ENCODE results near the gene EID3. TPM values are rescaled to one million over a fixed set of nuclear protein-coding genes. Genes with fewer than 3 reads are reported as not detected.

Gene EID3
- total RNA-seq, 1 experiment from 2014 or later, result 3.2 TPM

DNA sequence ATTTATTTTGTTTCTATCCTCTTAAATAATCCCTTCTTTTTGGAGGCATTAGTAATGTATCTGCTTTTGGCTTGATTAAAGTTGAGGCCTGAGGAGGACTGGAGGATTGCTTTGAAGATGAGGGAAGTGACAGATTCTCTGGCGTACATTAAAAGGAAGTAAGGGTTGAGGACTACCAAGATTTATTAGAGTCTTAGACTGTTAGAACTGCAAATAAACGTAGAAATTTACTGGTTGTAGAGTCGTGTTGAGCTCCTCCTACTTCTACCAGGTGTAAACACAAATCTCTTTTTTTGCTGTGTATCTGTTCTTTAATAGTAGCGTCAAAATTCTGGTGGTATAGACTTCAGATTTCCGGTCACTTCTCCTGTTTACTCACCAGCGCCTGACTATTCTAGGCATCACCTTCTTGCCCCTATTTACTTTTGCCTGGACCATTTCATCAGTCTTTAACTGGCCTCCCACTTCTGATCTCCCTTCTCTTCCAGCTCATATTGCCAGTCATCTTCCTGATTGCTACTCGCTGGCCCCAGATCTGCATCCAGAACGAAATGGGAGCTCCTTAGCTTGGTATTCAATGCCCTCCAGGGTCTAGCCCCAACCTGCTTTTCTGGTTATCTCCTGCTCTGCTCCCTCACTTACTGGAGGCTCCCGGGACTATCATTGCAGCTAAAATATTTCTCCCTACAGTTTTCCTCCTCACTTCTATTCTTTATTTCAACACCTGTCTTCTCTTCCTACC is 8.4 kb upstream of the EID3 start:
- H3K4me3 Mint-ChIP-seq (ENCODE audit: unreplicated experiment), result peak overlapping the region; percentile 46
- H3K9me3 Mint-ChIP-seq (ENCODE audit: unreplicated experiment), result no peaks in the 10 kb centered on the region
- DNase-seq, result peak; percentile 38 to 54
- H3K36me3 Mint-ChIP-seq (ENCODE audit: insufficient read depth, unreplicated experiment), result peaks cover 67% of the 10 kb centered on the region
- Histone ChIP-seq H3K4me3 (ENCODE audit: low read depth, low read length) (no peak overlapping the region), H3K9me3 (no peaks in the 10 kb centered on the region), H3K36me3 (ENCODE audit: control insufficient read depth, insufficient read depth, low read length) (no peaks in the 10 kb centered on the region; the same call in 1 of the 2 replicates), H3K4me1 (peaks cover 26% of the 10 kb centered on the region), H3K27me3 (replicated peaks; ENCODE audit: control insufficient read depth, insufficient read depth, low read length) (no peaks in the 10 kb centered on the region)
- ChIA-PET CTCF (interaction anchor here (0.7 kb wide), 1 partner anchor 157 kb away, joined by 3 read pairs; the partner anchor contains the start of gene NFYB), POLR2A (no interaction called here)
- H3K27ac Mint-ChIP-seq (ENCODE audit: unreplicated experiment), result peak overlapping the region; percentile 50
- H3K27me3 Mint-ChIP-seq (ENCODE audit: insufficient read depth, unreplicated experiment), result no peaks in the 10 kb centered on the region
- peaks cover 22% of the 10 kb centered on the region for H3K4me1 Mint-ChIP-seq (ENCODE audit: low read depth, unreplicated experiment)
- intact Hi-C loops (cut with micrococcal nuclease; ENCODE audit: unreplicated experiment), result loop anchor here (1.0 kb wide), 1 partner anchor 94 kb away; no protein-coding TSS in a partner anchor
- BruUV-seq (replicated peaks), result no TSS peak
- TF ChIP-seq, protein P1, sequence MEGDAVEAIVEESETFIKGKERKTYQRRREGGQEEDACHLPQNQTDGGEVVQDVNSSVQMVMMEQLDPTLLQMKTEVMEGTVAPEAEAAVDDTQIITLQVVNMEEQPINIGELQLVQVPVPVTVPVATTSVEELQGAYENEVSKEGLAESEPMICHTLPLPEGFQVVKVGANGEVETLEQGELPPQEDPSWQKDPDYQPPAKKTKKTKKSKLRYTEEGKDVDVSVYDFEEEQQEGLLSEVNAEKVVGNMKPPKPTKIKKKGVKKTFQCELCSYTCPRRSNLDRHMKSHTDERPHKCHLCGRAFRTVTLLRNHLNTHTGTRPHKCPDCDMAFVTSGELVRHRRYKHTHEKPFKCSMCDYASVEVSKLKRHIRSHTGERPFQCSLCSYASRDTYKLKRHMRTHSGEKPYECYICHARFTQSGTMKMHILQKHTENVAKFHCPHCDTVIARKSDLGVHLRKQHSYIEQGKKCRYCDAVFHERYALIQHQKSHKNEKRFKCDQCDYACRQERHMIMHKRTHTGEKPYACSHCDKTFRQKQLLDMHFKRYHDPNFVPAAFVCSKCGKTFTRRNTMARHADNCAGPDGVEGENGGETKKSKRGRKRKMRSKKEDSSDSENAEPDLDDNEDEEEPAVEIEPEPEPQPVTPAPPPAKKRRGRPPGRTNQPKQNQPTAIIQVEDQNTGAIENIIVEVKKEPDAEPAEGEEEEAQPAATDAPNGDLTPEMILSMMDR (IDR thresholded peaks at IDR 0.05; ENCODE audit: insufficient read depth in 1 of 2, low read depth in 1 of 2, low read length in 1 of 2, severe bottlenecking in 1 of 2, unreplicated experiment in 1 of 2), result no peak

DNA sequence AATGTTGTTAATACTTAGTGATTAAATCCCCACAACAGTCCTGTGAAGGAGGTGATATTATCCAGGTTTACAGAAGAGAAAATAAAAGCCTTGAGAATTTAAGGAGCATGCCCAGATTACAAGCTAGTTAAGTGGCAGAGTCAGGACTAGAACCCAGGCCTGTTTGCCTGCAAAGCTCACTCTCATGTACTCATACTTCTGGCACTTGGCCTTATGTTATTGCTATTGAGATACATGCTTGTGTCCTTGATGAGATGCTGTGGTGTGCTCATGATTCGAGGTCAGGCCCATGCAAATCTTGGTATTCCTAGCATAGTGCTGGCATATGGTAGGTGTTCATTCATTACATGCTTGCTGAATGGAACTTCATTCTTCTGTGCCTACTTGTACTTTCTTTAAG is 7.6 kb upstream of the EID3 start:
- no peaks in the 10 kb centered on the region for H3K27me3 Mint-ChIP-seq (ENCODE audit: insufficient read depth, unreplicated experiment)
- peaks cover 76% of the 10 kb centered on the region for H3K36me3 Mint-ChIP-seq (ENCODE audit: insufficient read depth, unreplicated experiment)
- H3K4me3 ChIP-seq (ENCODE audit: low read depth, low read length), result no peak overlapping the region
- no peaks in the 10 kb centered on the region; the same call in 1 of the 2 replicates for H3K36me3 ChIP-seq (ENCODE audit: control insufficient read depth, insufficient read depth, low read length)
- peaks cover 30% of the 10 kb centered on the region for H3K4me1 ChIP-seq
- intact Hi-C loops (cut with micrococcal nuclease; ENCODE audit: unreplicated experiment), result loop anchor here (1.0 kb wide), 1 partner anchor 8 kb away; no protein-coding TSS in a partner anchor
- no peaks in the 10 kb centered on the region for H3K9me3 Mint-ChIP-seq (ENCODE audit: unreplicated experiment)
- TF ChIP-seq, protein P1 (IDR thresholded peaks at IDR 0.05; ENCODE audit: insufficient read depth in 1 of 2, low read depth in 1 of 2, low read length in 1 of 2, severe bottlenecking in 1 of 2, unreplicated experiment in 1 of 2), result no peak
- BruUV-seq (replicated peaks), result no TSS peak
- peak overlapping the region; percentile 46 for H3K4me3 Mint-ChIP-seq (ENCODE audit: unreplicated experiment)
- DNase-seq, result no peak
- ChIA-PET CTCF (interaction anchor here (1.1 kb wide), 1 partner anchor 9 kb away, joined by 4 read pairs; no protein-coding TSS in a partner anchor), POLR2A (interaction anchor here (1.1 to 1.7 kb wide), 2 partner anchors 7 to 9 kb away, joined by 4 to 6 read pairs; no protein-coding TSS in a partner anchor)
- no peaks in the 10 kb centered on the region for H3K27me3 ChIP-seq (replicated peaks; ENCODE audit: control insufficient read depth, insufficient read depth, low read length)
- H3K27ac Mint-ChIP-seq (ENCODE audit: unreplicated experiment), result peak overlapping the region; percentile 50
- no peaks in the 10 kb centered on the region for H3K9me3 ChIP-seq
- peaks cover 27% of the 10 kb centered on the region for H3K4me1 Mint-ChIP-seq (ENCODE audit: low read depth, unreplicated experiment)

GRCh38 chr12:104296718-104297117 is 6.8 kb upstream of the EID3 start:
- ChIA-PET POLR2A (interaction anchor here (1.1 to 1.7 kb wide), 2 partner anchors 8 to 10 kb away, joined by 4 to 6 read pairs; no protein-coding TSS in a partner anchor), CTCF (interaction anchor here (1.1 kb wide), 1 partner anchor 10 kb away, joined by 4 read pairs; no protein-coding TSS in a partner anchor)
- peaks cover 30% of the 10 kb centered on the region for H3K4me1 ChIP-seq
- Mint-ChIP-seq H3K27me3 (ENCODE audit: insufficient read depth, unreplicated experiment) (no peaks in the 10 kb centered on the region), H3K4me3 (ENCODE audit: unreplicated experiment) (no peak overlapping the region), H3K27ac (ENCODE audit: unreplicated experiment) (no peak overlapping the region), H3K9me3 (ENCODE audit: unreplicated experiment) (no peaks in the 10 kb centered on the region), H3K36me3 (ENCODE audit: insufficient read depth, unreplicated experiment) (peaks cover 78% of the 10 kb centered on the region), H3K4me1 (ENCODE audit: low read depth, unreplicated experiment) (peaks cover 27% of the 10 kb centered on the region)
- H3K4me3 ChIP-seq (ENCODE audit: low read depth, low read length), result no peak overlapping the region
- no peaks in the 10 kb centered on the region; the same call in 1 of the 2 replicates for H3K36me3 ChIP-seq (ENCODE audit: control insufficient read depth, insufficient read depth, low read length)
- H3K9me3 ChIP-seq, result no peaks in the 10 kb centered on the region
- BruUV-seq (replicated peaks), result no TSS peak
- intact Hi-C loops (cut with micrococcal nuclease; ENCODE audit: unreplicated experiment), result loop anchor here (1.0 kb wide), 1 partner anchor 8 kb away; no protein-coding TSS in a partner anchor
- no peak for DNase-seq
- no peaks in the 10 kb centered on the region for H3K27me3 ChIP-seq (replicated peaks; ENCODE audit: control insufficient read depth, insufficient read depth, low read length)
- TF ChIP-seq, protein P1 (IDR thresholded peaks at IDR 0.05; ENCODE audit: insufficient read depth in 1 of 2, low read depth in 1 of 2, low read length in 1 of 2, severe bottlenecking in 1 of 2, unreplicated experiment in 1 of 2), result no peak

Data from Caco-2 (cell line).